IPS-NIHi11 (cell line): ENCODE data around the gene RRP7A.
"Not testable (repeated sequence)": the region's sequence is repeated elsewhere in the genome, so short reads cannot be mapped to it uniquely, and the experiment has no call there.

Experiments used
- DNase-seq: peaks from one replicate; pipeline ENCODE4 v3.0.0; 2012; ENCODE audit warnings: mixed read lengths, low spot score

The RRP7A gene

DNA sequence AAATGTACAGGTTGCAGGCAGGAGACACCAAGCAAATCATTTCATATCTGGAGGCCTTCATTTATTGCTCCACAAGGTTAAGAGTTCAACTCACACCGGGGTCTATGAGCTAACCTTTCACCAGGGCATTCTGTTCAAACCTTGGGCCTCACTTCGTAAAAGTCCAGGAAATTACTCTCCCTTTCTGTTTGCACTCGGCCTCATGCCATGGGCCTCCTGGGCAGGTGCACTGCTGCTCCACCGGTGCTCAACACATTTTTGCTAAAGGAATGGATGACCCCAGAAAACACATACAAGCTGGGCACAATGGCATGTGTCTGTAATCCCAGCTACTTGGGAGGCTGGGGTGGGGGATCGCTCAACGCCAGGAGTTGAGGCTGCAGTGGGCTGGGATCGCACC, 16.6 kb upstream of the RRP7A start:
- no peak for DNase-seq

DNA sequence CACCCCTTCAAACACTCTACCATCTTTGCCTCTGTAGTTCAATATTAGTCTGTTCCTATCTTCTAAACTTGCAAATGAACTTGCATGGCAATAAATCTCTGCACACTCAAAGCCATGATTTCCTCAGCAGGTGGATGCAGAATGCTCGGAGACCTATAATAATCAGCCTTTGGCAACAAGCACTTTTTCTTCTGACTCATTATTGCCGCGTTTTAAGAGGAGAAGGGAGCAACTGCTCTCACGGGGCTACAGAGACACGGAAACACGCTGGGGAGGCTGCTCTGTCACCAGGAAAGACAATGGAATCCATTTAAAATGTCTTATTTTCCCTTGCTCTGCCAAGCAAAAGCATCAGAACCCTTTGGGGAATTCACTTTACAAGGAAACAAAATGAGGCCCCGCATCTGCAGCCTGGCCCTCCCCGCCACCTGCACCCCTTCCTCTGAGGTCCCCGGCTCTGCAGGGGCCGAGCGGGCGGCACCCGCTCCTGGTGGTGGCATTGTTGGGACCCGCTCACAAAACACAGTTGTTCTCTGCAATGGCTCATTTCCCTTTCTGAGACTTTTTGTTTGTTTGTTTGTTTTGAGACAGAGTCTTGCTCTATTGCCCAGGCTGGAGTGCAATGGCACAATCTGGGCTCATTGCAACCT, 15.6 kb upstream of the RRP7A start:
- DNase-seq, result not testable (repeated sequence)

DNA sequence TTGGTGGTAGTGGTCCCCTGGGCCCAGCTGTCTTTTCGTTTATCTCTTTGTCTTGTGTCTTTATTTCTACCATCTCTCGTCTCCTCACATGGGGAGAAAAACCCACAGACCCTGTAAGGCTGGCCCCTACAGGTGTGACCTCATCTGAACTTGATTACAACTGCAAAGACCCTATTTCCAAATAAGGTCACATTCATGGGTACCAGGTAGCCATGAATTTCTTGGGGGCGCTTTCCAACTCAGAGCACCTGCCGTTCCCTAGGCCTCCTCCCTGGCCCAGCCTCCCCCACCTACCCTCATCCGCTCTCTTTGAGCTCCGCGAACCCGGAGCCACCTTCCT, 14.0 kb upstream of the RRP7A start:
- no peak for DNase-seq

DNA sequence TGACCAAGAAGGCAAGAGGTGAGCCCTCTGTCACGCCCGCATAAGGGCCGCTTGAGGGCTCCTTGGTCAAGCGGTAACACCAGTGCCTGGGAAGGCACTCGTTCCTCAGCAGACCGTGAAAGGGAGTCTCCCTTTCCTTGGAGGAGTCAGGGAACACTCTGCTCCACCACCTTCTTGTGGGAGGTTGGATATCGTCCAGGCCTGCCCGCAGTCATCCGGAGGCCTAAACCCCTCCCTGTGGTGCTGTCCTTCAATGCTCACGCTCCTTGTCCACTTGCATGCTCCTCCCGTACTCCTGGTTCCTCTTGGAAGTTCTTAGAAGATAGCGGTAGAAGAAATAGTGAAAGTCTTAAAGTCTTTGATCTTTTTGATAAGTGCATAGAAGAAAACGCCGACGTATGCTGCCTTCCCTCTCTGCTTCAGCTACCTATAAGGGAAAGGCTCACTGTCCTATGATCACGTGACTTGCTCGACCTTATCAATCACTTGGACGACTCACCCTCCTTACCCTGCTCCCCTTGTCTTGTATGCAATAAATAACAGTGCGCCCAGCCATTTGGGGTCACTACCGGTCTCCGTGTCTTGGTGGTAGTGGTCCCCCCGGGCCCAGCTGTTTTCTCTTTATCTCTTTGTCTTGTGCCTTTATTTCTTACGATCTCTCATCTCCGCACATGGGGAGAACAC, 11.9 kb upstream of the RRP7A start:
- not testable (repeated sequence) for DNase-seq

DNA sequence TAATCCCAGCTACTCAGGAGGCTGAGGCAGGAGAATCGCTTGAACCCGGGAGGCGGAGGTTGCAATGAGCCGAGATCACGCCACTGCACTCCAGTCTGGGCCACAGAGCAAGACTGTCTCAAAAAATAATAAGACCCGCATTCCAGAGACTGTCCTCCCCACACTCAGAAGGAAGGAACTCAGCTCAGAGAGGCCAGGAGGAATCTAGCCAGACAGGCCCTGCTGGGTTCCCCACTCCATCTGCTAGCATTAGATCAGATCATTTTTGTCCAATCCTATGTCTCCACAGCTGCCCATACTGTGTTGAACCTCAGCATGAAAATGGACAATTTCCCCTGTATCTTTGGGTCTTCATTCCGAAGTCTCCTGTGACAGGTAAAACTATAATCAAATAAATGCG, 9.8 kb upstream of the RRP7A start:
- DNase-seq, result not testable (repeated sequence)

DNA sequence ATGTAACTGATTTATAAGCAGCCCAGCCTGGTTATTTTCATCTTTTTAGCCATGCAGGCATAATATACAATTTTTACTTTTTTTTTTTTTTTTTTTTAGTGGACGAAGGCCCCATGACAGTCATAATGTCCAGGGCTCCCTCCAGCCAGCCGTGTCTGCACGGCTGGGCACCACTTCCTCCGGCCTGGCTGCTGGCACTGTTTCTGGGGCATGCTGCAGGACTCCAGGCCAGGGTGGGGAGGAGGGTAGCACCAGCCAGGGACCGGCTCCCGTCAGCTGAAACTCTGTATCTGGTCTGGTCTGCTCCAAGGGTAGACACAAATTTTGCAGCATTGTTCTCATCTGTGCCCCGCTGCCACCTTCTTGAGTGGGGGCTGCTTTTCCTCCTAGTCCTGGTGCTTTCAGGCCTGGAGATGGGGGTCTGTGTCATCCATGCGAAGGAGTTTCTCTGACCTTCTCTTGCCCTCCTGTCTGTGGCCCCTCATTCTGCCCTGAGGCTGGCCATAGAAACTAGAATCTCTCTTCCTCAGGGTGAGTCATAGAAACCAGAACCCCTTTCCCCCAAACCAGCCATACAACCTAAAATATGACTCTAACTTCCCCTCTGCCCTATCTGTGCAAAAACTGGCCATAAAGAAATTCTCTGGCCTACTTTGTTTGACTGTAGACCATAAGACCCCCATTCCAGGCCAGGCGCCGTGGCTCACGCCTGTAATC, 9.2 kb upstream of the RRP7A start:
- DNase-seq, result no peak

DNA sequence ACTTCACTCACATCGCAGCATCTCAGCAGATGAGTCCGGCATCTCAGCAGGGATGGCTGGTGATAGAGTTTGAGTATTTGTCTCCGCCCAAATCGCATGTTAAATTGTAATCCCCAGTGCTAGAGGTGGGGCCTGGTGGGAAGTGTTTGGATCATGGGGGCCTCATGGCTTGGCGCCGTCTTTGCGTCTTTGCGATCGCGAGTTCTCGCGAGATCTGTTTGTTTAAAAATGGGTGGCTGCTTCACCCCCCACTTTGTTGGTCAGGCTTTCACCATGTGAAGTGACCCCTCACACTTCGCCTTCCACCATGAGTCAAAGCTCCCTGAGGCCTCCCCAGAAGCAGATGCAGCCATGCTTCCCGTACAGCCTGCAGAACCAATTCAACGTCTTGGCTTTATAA, 3.0 kb upstream of the RRP7A start:
- DNase-seq, result no peak

DNA sequence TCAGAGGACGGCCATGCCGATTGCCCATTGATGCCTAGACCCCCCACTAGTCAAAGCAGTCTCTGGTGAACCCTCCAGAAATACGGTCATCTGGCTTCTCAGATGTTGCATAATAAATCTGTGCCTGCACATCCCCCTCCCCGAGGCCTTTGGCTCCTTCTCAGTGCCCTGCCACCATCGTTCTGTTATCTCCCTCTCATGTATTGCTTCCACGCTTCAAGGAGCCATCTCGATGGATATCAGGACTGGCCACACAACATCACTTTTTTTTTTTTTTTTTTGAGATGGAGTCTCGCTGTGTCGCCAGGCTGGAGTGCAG, 1.6 kb upstream of the RRP7A start:
- no peak for DNase-seq

DNA sequence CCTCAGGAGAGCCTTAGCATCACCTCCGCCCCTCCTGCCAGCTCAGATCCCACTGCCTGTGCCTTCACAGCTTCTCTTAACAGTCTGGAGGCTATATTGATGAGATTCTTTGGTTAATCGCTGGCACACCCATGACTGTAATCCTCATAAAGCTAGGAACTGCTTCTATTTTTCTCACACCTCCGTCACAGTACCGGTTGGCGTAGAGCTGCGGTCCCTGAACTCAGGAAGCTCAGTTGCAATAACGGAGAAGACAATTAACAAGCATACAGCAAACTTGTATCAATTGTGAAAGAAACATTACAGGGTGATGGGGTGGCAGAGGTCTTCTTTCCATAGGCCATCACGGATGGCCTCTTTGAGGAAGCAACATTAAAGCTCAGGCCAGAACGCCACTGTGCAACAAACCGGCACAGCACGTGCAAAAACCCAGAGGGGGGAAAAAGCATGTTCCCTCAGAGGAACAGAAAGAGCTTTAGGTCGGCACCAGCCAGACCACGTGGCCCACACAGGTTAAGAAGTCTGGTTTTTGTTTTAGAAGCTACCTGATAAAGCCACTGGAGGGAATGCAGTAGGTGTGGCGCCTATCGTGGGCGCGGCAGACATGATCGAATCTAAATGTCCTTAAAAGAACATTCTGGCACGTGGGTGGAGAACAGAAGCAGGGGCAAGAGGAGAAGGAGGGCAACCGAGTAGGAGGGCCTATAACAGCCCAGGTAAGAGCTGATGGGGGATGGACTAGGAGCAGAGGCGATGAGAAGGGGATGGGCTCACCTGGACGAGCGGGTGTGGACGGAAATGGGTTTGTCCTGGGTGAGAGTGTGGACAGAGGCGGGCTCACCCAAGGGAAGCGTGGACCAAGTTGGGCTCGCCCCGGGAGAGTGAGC, 715 bp downstream of the RRP7A start:
- DNase-seq, result not testable (repeated sequence)

DNA sequence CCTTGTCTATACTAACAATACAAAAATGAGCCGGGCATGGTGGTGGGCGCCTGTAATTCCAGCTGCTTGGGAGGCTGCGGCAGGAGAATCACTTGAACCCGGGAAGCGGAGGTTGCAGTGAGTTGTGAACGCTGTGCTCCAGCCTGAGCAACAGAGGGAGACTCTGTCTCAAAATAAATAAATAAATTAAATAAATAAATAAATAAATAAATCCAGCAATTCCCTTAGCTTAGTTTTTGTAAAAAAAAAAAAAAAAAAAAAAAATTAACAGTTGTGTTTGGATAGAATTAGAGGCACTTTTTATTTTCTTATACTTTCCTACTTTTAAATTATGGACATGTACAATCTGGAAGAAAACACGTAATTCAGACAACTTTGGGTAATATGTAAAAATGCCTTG, 2.5 kb downstream of the RRP7A start:
- DNase-seq, result not testable (repeated sequence)

DNA sequence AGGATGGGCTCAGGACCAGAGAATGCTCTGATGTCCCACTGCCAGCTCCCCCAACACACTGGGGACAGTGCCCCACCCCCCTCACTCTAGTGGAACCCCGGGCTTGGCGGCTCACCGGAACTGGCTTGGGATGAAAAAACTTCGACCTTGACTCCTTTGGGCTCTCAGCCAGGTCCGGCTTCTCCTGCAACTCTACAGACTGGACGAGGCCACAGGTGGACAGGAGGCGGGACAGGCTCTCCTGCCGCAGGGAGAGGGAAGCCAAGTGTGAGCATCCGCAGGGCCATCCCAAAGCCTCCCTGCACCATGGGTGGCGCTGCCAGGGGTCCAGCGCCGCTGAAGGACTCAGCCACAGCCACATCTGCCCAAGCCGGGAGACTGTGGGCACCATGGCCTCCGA, 3.7 kb downstream of the RRP7A start:
- no peak for DNase-seq

DNA sequence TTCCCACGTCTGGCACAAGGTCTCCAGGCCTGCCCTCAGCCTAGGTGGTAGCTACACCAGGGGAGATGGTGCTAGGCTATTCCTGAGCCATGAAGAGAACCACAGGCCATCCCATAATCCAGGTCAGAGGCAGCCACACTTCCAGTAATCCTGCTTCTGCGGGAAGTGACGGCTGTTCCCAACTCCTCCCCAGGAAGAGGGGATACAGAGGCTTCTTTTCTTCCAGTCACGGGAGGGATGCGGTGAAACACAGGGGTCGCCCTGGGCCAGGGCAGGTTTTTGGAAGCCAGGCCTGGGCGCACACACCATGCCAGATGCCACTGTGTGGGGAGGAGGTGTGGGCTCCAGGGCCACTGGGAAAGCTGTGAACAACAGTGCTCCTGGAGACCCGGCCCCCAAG, 4.3 kb downstream of the RRP7A start:
- DNase-seq, result not testable (repeated sequence)

DNA sequence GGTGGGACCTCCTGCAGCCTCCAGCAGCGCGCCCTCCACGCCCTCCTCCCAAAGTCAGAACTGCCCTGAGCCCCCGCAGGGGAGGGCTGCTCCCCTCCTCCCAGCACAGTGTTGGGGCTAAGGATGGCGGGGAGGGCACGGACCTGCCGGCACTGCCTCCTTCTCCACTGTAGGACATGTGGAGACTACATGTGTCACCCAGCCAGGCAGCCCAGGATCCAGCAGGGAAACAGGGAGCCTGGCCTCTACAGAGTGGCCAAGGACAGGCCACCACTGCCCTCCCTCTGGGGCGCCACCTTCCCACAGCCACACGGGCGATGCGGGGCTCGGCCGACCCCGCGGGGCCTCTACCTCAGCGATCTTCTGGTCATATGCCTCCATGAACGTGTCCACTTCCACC, 5.3 kb downstream of the RRP7A start:
- DNase-seq, result not testable (repeated sequence)

DNA sequence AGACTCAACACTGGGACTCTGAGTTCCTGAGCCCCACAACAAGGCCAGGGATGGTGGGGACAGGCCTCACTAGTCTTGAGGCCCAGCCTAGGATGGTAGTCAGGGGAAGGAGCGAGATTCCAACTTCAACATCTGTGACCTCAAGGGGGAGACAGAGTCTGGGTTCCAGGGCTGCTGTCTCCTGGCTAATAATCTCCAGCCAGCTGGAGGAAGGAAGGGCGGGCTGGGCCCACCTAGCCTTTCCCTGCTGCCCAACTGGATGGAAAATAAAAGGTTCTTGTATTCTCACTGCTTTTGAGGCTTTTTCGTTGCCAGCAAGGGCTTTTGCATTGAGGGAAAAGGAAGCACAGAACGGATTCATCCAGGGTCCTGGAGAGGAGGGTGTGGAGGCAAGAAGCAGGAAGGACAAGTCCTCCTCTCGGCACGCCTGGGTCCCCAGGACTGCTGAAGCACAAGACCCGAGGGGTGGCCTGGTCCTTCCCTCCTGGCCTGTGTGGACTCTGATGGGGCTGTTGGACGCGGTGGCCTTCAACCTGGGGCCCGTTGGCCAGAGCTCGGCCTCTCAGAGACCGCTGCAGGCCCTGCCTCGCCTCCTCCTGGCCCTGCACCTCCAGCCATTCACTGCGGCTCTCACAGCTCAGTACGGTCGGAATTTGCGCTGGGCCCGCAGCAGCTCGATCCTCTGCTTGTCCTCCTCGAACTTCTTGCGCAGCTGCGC, 7.2 kb downstream of the RRP7A start:
- peak; percentile 52 for DNase-seq

DNA sequence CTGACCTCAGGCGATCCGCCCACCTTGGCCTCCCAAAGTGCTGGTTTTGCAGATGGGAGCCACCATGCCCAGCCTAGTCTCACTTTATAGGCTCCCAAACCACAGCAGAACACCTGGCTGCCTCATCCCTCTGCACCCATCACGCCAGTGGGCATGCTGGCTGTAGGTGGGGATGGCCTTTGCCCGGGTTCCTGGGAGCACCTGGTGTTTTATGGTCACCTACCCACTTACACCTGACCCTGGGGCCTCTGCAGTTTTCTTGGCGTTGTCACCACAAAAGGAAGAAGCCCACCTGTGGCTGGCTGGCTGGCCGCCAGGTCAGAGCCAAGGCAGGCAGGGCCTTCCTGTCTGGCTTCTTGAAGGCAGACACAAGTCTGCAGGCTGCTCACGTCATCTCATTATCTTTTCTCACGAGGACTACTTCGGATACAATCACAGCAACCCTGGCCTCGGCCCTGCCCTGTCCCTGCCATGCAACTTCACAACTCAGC, 8.2 kb downstream of the RRP7A start:
- no peak for DNase-seq

DNA sequence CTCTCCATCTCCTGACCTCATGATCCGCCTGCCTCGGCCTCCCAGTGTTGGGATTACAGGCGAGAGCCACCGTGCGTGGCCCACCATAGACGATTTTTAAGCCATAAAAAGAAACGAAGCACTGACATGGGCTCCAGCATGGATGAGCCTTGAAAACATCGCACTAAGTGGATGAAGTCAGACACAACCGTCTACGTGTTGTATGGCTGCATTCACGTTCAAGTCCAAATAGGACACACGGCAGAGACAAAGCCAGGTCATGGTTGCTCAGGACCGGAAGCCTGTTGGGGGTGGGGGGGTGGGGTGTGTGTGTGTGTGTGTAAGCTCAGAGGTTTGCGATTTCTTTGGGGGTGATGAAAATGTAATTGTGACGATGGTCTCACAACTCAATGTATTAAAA, 10.0 kb downstream of the RRP7A start:
- DNase-seq, result no peak

DNA sequence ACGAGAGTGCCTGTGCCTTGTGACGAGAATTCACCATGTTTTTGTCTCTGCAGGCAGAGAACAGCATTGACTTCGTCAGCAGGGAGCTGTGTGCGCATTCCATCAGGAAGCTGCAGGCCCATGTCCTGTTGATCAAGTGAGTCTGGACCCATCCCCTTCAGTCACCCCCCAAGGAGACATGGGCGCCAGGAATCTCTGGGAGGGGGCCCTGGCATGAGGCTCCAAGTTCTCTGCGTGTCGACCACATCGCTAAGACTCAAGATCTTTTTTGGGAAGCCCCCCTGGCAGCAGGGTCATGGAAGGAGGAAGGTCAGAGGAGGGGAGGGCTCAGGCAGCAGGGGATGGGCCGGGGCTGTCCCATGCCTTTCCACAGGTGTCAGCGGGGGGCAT, 10.6 kb downstream of the RRP7A start:
- not testable (repeated sequence) for DNase-seq

DNA sequence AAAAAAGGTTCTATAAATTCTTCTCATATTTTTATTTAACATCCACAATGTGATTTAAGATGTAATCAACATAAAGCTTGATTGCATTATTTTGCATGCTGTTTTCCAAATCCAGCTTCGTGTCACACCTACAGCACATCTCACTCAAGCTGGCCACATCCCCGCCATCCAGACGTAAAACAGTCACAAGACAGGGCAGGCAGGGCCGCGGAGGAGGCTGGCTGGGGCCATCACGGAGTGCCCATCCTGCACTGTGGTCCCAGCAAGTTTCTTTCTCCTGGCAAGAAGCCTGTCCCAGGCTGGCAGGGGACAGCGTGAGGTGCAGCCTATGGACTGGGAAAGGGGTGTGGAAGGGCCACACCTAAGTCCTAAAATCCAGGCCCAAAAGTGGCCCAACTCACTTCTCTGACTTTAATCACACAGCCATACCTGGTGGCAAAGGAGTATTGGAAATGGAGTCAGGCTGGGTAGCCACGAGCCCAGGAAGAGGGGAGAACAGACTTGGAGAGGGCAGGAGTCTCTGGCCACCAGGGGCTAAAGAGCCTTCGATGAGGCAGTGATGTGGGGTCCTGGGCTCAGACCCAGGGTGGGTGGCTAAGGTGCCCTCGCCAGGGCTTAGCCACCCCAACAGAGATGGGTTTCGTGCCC, 11.1 kb downstream of the RRP7A start:
- DNase-seq, result not testable (repeated sequence)

DNA sequence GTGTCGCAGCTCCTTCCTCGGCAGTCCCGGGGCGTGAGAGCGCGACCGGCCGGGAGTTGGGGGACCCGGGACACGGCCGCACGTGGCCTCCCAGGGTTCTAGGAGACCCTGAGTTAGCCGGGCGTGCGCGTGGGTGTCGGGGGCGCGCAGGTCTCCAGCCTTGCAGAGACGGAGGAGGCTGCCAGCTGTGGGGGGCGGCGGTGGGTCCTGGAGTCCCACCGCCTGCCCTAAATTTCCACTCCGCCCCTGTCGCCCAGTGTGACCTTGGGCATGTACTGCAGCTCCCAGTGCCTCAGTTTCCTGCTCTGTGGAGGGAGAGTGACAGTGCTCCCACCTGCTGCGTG, 18.8 kb downstream of the RRP7A start:
- no peak for DNase-seq

DNA sequence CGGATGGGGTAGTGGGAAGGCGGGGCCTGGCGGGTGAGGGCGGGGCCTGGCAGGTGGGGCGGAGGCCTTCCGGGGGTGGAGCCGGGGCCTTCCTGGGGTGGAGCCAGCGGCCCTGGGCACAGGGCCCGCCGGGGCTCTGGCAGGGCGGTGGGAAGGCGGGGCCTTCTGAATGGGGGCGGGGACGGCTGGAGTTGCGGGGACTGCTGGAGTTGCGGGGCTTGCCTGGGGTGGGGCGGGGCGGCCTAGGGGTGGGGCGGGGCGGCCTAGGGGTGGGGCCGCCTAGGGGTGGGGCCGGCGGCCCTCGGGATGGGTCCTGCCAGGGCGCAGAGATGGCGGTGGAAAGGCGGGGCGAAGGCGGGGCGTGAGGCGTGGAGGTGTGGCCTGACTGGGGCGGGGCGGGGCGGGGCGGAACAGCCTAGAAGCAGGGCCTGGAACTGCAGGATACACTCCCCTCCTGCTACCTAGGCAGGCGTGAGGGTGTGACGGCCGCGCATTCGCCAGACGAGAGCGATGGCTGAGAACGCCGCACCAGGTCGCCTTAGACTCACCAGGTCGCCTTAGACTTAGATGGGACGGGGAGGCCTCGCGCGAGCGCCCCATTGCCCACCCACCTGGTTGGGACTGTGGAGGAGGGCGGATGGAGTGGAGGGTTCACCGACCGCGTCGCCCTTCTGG, 19.3 kb downstream of the RRP7A start:
- peak; percentile 99 for DNase-seq

DNA sequence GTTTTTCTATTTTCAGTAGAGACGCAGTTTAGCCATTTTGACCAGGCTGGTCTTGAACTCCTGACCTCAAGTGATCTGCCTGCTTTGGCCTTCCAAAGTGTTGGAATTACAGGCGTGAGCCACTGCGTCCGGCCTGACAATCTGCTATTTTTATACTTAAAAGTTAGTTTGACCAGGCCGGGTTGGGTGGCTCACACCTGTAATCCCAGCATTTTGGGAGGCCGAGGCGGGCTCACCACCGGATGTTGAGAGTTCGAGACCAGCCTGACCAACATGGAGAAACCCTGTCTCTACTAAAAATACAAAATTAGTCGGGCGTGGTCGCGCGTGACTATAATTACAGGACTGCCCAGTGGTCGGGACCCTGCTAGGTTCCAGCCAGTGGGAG, 19.8 kb downstream of the RRP7A start:
- not testable (repeated sequence) for DNase-seq
